Lower leg skin (tissue), 3 donors: ENCODE measurements around the gene NINJ2.

ENCODE experiments used
- CTCF ChIP-seq, 3 donors: fragments of 450-650 bp; IDR thresholded peaks; one replicate each; pipeline ENCODE4 v1.5.1; 2016; ENCODE audit warnings: antibody characterized with exemption in 3 of 3, mild to moderate bottlenecking in 3 of 3, moderate library complexity in 2 of 3
- POLR2A ChIP-seq, 2 donors: fragments of 450-650 bp; IDR thresholded peaks; one replicate each; pipeline ENCODE4 v1.6.1; 2016 to 2017; ENCODE audit warnings: antibody characterized with exemption in 2 of 2, mild to moderate bottlenecking in 1 of 2, moderate library complexity in 1 of 2

- TF ChIP-seq POLR2A (IDR thresholded peaks at IDR 0.05) (no peak), CTCF (IDR thresholded peaks at IDR 0.05) (no peak)
Observed at GRCh38 chr12:562634-563033, 100.6 kb downstream of the NINJ2 start.
